Measurements from ENCODE around the gene SEL1L3.

DNA sequence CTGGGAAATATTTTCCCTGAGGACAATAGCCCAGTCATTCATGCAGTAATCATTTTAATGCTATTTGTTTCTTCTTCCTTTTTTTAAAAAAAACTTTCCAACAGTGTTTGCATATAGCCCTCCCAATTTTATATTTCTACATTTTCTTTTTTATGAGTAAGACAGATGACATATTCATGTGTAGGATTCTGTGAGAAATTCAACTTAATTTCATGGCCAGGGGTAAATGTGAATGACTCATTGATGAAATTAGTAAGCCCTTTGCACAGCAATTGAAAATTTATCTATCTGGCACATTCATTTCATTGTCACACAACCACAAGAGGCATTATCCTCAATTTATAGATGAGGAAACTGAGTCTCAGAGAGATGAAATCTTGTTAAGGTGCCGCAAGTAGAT, 37.5 kb upstream of the SEL1L3 start:
- TF ChIP-seq, protein P1, sequence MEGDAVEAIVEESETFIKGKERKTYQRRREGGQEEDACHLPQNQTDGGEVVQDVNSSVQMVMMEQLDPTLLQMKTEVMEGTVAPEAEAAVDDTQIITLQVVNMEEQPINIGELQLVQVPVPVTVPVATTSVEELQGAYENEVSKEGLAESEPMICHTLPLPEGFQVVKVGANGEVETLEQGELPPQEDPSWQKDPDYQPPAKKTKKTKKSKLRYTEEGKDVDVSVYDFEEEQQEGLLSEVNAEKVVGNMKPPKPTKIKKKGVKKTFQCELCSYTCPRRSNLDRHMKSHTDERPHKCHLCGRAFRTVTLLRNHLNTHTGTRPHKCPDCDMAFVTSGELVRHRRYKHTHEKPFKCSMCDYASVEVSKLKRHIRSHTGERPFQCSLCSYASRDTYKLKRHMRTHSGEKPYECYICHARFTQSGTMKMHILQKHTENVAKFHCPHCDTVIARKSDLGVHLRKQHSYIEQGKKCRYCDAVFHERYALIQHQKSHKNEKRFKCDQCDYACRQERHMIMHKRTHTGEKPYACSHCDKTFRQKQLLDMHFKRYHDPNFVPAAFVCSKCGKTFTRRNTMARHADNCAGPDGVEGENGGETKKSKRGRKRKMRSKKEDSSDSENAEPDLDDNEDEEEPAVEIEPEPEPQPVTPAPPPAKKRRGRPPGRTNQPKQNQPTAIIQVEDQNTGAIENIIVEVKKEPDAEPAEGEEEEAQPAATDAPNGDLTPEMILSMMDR (IDR thresholded peaks at IDR 0.05), result no peak
- TF ChIP-seq POLR2A (IDR thresholded peaks at IDR 0.05), result no peak
